TTC549 (cell line): ENCODE data around the gene PRPF6.

Source experiments
- FAIRE-seq: peaks from 2 replicates; lab custom pipeline; 2012; peaks lifted over from hg19 to GRCh38; lab: Jason Lieb, UNC

Gene PRPF6

GRCh38 chr20:64035933-64036345 is 55.0 kb downstream of the PRPF6 start, which contains the start of gene C20orf204:
Gene C20orf204 (plus strand): TSS chr20:64036182. CDS start chr20:64036324, 142 bp downstream.
- no peak for FAIRE-seq

GRCh38 chr20:64036346-64037198 is 55.6 kb downstream of the PRPF6 start:
- FAIRE-seq, result no peak

GRCh38 chr20:64037199-64037497 is 56.2 kb downstream of the PRPF6 start:
- FAIRE-seq, result no peak

GRCh38 chr20:64037498-64038213 is 56.7 kb downstream of the PRPF6 start:
- FAIRE-seq, result no peak

GRCh38 chr20:64038224-64038564 is 57.3 kb downstream of the PRPF6 start:
- no peak for FAIRE-seq

- FAIRE-seq, result no peak
These were observed 57.8 kb downstream of the PRPF6 start for GRCh38 chr20:64038565-64039292.

GRCh38 chr20:64039293-64040160 is 58.6 kb downstream of the PRPF6 start:
- no peak for FAIRE-seq

GRCh38 chr20:64040231-64041039 is 59.5 kb downstream of the PRPF6 start:
- no peak for FAIRE-seq

GRCh38 chr20:64041040-64041780 is 60.3 kb downstream of the PRPF6 start:
- no peak for FAIRE-seq

- FAIRE-seq, result no peak
These were observed 60.8 kb downstream of the PRPF6 start for GRCh38 chr20:64041781-64042053.

GRCh38 chr20:64042054-64042781 is 61.3 kb downstream of the PRPF6 start:
- no peak for FAIRE-seq

GRCh38 chr20:64043768-64044167 is 62.8 kb downstream of the PRPF6 start:
- FAIRE-seq, result no peak

- no peak for FAIRE-seq
These were observed 63.7 kb downstream of the PRPF6 start for GRCh38 chr20:64044484-64045247.

GRCh38 chr20:64045346-64046011 is 64.5 kb downstream of the PRPF6 start:
- FAIRE-seq, result no peak

- no peak for FAIRE-seq
These were observed 66.1 kb downstream of the PRPF6 start for GRCh38 chr20:64047046-64047389.

- no peak for FAIRE-seq
These were observed 67.1 kb downstream of the PRPF6 start for GRCh38 chr20:64047968-64048401.

GRCh38 chr20:64048402-64049044 is 67.6 kb downstream of the PRPF6 start:
- FAIRE-seq, result no peak
